NB4 (cell line): ENCODE data around the gene UNC13B.

Experiments used
- CTCF ChIP-seq: IDR thresholded peaks from one replicate; pipeline ENCODE4 v1.5.1; 2012; ENCODE audit warnings: low read depth, low read length
- POLR2A ChIP-seq: IDR thresholded peaks from 2 replicates; pipeline ENCODE4 v1.6.1; 2011; ENCODE audit warnings: mild to moderate bottlenecking; ENCODE audit not compliant: insufficient read length; ENCODE audit errors: extremely low read depth

GRCh38 chr9:35374436-35374835 is 212.6 kb downstream of the UNC13B start:
- TF ChIP-seq CTCF = no peak
- no peak for TF ChIP-seq POLR2A
